GM12878 (cell line): ENCODE data around the gene MRPL12. TPM values are rescaled to one million over a fixed set of nuclear protein-coding genes. Genes with fewer than 3 reads are reported as not detected.

Source experiments
- BHLHE40 ChIP-seq, 2 experiments: fragments of 450-650 bp in 1 of 2; IDR thresholded peaks; 2 replicates each; pipeline ENCODE4 v1.6.1; 2011 to 2017; ENCODE audit warnings: low read depth in 2 of 2, borderline replicate concordance in 1 of 2, improper control_type of control experiment in 1 of 2, low read length in 1 of 2, mild to moderate bottlenecking in 1 of 2
- ESRRA ChIP-seq: IDR thresholded peaks from 2 replicates; pipeline ENCODE4 v1.6.1; 2012; ENCODE audit warnings: mild to moderate bottlenecking, low read length, improper control_type of control experiment
- JUNB ChIP-seq: IDR thresholded peaks from 2 replicates; pipeline ENCODE4 v1.6.1; 2016; ENCODE audit warnings: antibody characterized with exemption, mild to moderate bottlenecking
- NBN ChIP-seq: fragments of 450-650 bp; IDR thresholded peaks from 2 replicates; pipeline ENCODE4 v1.6.1; 2016
- NFIC ChIP-seq: IDR thresholded peaks from 2 replicates; pipeline ENCODE4 v1.6.1; 2012; ENCODE audit warnings: low read depth, mild to moderate bottlenecking, inconsistent platforms, low read length, moderate library complexity
- NR2C1 ChIP-seq: fragments of 450-650 bp; IDR thresholded peaks from 2 replicates; pipeline ENCODE4 v1.6.1; 2017; ENCODE audit warnings: antibody characterized with exemption, mild to moderate bottlenecking, moderate library complexity
- RAD21 ChIP-seq: IDR thresholded peaks from 2 replicates; pipeline ENCODE4 v1.6.1; 2011; ENCODE audit warnings: mild to moderate bottlenecking, low read depth, low read length, moderate library complexity; ENCODE audit not compliant: insufficient read depth
- RB1 ChIP-seq: fragments of 450-650 bp; formaldehyde crosslinking; IDR thresholded peaks from 2 replicates; pipeline ENCODE4 v1.6.1; 2017; ENCODE audit warnings: mild to moderate bottlenecking, borderline replicate concordance
- SMARCA5 ChIP-seq: fragments of 450-650 bp; IDR thresholded peaks from 2 replicates; pipeline ENCODE4 v1.6.1; 2017; ENCODE audit warnings: mild to moderate bottlenecking
- SMC3 ChIP-seq: IDR thresholded peaks from 2 replicates; pipeline ENCODE4 v1.6.1; 2011; ENCODE audit warnings: low read length, improper control_type of control experiment, borderline replicate concordance
- TCF3 ChIP-seq: IDR thresholded peaks from 2 replicates; pipeline ENCODE4 v1.6.1; 2012; ENCODE audit warnings: low read depth, mild to moderate bottlenecking, low read length, borderline replicate concordance; ENCODE audit not compliant: insufficient read depth
- YY1 ChIP-seq: IDR thresholded peaks from 2 replicates; pipeline ENCODE4 v1.6.1; 2011; ENCODE audit warnings: low read depth, mild to moderate bottlenecking, low read length
- ZNF384 ChIP-seq: IDR thresholded peaks from 2 replicates; pipeline ENCODE4 v1.6.1; 2012; ENCODE audit warnings: low read depth, mild to moderate bottlenecking, low read length, improper control_type of control experiment, borderline replicate concordance
- polyA plus RNA-seq, 11 experiments: library from polyadenylated mRNA; depleted of rRNA in 4 of 11; unstranded in 6 of 11; stranded (reverse) in 5 of 11; fragments of >200 nt; fragmentation: Nextera tagmentation in 4 of 11; fragmentation: Illumina TruSeq in 1 of 11; extraction: Ambion mirVana in 4 of 11; extraction: Trizol in 1 of 11; gene quantifications; 1 replicate in 1 of 11; 2 replicates in 10 of 11; pipeline versions ENCODE4 v1.2.1 to v1.2.3, GENCODE V29; 2011 to 2016; ENCODE audit warnings: inconsistent platforms in 2 of 11, missing spikeins in 2 of 11, low read depth in 1 of 11
- total RNA-seq, 4 experiments: library from RNA; depleted of rRNA in 3 of 4; stranded (reverse); fragments of >200 nt in 3 of 4; fragmentation: Illumina TruSeq in 1 of 4; extraction: Trizol in 1 of 4; gene quantifications; 2 replicates each; pipeline versions ENCODE4 v1.2.1 to v1.2.3, GENCODE V29; 2013 to 2021
- TF ChIP-seq, protein P1 (sequence below): fragments of 450-650 bp; formaldehyde crosslinking; IDR thresholded peaks from 2 replicates; pipeline ENCODE4 v1.5.0; 2022; ENCODE audit warnings: mild to moderate bottlenecking, missing genetic modification characterization

Gene MRPL12
- total and polyA plus RNA-seq, 10 of the 15 experiments (the other 5 are each of a cell fraction or from before 2014, with no cell fraction given) = 1.3 to 269 (median 117) TPM

DNA sequence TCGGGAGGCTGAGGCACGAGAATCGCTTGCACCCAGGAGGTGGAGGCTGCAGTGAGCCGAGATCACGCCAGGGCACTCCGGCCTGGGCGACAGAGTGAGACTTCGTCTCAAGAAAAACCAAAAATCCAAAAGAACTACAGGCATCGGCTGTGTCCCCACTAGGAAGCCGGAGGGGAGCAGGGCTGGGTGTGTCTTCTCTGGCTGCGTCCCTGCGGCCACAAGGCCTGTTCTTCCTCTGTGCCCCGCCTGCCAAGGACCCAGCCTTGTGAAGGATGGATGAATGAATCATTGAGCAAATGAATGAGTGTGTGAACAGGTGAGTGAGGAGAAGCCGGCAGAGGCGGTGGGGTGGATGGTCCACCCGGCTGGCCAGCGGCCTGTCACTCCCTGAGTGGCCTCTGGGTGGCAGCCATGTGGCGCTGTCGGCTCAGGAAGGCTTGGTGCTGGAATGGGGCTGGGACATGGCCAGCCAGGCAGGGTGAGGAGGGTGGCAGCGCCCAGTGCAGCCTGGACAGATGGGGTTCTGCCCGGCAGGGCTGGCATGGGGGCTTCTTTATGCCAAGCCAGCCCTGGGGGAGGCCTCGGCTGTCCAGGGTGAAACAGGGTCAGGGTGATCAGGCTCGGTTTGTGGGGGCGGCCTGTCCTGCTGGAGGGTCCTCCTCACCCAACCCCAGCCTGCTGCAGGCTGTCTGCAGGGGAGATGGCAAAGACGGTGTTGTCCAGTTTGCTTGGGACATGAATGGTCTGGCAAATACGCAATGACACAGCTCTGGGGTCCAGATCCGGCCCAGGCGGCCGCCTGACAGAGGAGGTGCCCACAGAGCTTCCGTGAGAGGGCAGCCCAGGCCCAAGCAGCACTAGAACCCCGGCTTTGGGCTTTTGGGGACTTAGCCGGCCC lies 30.6 kb downstream of the MRPL12 start (continued):
- TF ChIP-seq, protein P1, sequence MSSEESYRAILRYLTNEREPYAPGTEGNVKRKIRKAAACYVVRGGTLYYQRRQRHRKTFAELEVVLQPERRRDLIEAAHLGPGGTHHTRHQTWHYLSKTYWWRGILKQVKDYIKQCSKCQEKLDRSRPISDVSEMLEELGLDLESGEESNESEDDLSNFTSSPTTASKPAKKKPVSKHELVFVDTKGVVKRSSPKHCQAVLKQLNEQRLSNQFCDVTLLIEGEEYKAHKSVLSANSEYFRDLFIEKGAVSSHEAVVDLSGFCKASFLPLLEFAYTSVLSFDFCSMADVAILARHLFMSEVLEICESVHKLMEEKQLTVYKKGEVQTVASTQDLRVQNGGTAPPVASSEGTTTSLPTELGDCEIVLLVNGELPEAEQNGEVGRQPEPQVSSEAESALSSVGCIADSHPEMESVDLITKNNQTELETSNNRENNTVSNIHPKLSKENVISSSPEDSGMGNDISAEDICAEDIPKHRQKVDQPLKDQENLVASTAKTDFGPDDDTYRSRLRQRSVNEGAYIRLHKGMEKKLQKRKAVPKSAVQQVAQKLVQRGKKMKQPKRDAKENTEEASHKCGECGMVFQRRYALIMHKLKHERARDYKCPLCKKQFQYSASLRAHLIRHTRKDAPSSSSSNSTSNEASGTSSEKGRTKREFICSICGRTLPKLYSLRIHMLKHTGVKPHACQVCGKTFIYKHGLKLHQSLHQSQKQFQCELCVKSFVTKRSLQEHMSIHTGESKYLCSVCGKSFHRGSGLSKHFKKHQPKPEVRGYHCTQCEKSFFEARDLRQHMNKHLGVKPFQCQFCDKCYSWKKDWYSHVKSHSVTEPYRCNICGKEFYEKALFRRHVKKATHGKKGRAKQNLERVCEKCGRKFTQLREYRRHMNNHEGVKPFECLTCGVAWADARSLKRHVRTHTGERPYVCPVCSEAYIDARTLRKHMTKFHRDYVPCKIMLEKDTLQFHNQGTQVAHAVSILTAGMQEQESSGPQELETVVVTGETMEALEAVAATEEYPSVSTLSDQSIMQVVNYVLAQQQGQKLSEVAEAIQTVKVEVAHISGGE = no peak
- TF ChIP-seq SMC3 (peak; percentile 79), RB1 (no peak), RAD21 (peak; percentile 81), TCF3 (no peak), ESRRA (no peak), SMARCA5 (0 out of 2 replicates have a peak, but pooled peaks have one; percentile 52), NFIC (no peak), BHLHE40 (IDR thresholded peaks at IDR 0.05; ENCODE audit: borderline replicate concordance in 1 of 2, low read depth in 2 of 2, low read length in 1 of 2) (peak in 1 of 2 experiments; percentile 21; a peak in 1 of 4 replicates), NBN (0 out of 2 replicates have a peak, but pooled peaks have one; percentile 28), JUNB (no peak), YY1 (0 out of 2 replicates have a peak, but pooled peaks have one; percentile 36), NR2C1 (no peak), ZNF384 (no peak)
- TF ChIP-seq, all 136 proteins: peak for 12
